ENCODE results near the gene SBK1. TPM values are rescaled to one million over a fixed set of nuclear protein-coding genes. Genes with fewer than 3 reads are reported as not detected.

The SBK1 gene
- total RNA-seq, 1 experiment from 2014 or later: 19.2 TPM

GRCh38 chr16:28265822-28266221 is 26.5 kb upstream of the SBK1 start:
- Histone ChIP-seq H3K9me3 (ENCODE audit: control insufficient read depth in 1 of 2, insufficient read depth in 1 of 2, low read depth in 1 of 2, low read length in 2 of 2) (no peaks in the 10 kb centered on the region), H3K79me2 (ENCODE audit: insufficient read depth, low read length) (no peaks in the 10 kb centered on the region), H2AFZ (ENCODE audit: low read depth, low read length, poor library complexity, severe bottlenecking) (no peak overlapping the region), H3K4me2 (ENCODE audit: low read length) (no peak overlapping the region), H3K9ac (ENCODE audit: low read length) (no peak overlapping the region), H3K9me2 (ENCODE audit: insufficient read depth) (no peaks in the 10 kb centered on the region), H3K27me3 (ENCODE audit: insufficient read depth, low read length) (no peaks in the 10 kb centered on the region), H3K36me3 (ENCODE audit: control insufficient read depth in 1 of 2, insufficient read depth in 2 of 2, low read length in 2 of 2) (no peaks in the 10 kb centered on the region), H3K4me1 (ENCODE audit: control insufficient read depth in 1 of 2, insufficient read depth in 2 of 2, low read length in 2 of 2) (0 out of 4 replicates have a peak, but pooled peaks cover 0 to 8% of the 10 kb centered on the region in 2 experiments), H3K27ac (ENCODE audit: low read depth, low read length) (no peak overlapping the region), H3K4me3 (replicated peaks in 1 of 2; ENCODE audit: low read depth in 1 of 2, low read length in 2 of 2) (no peak overlapping the region), H4K20me1 (ENCODE audit: insufficient read depth) (no peaks in the 10 kb centered on the region)
- DNase-seq (ENCODE audit: low read depth, low spot score) (no peak), ATAC-seq (no peak)
- no TSS peak for BruUV-seq (replicated peaks)
- ChIA-PET RAD21 (ENCODE audit: low non-redundant PET in 1 of 2, low total read pairs in 2 of 2, uncharacterized antibody in 2 of 2, unreplicated experiment in 2 of 2) (no interaction called here), POLR2A (no interaction called here), CTCF (no interaction called here)
- no peak for TF ChIP-seq FOSL1 (IDR thresholded peaks at IDR 0.05; ENCODE audit: low read depth)
- no peak for TF ChIP-seq EZH2 (IDR thresholded peaks at IDR 0.05)
- no peak for TF ChIP-seq CTCF (IDR thresholded peaks at IDR 0.05 in 2 of 3, conservative IDR thresholded peaks at IDR 0.05 in 1 of 3; ENCODE audit: borderline replicate concordance in 1 of 3, insufficient read depth in 1 of 3, low read depth in 2 of 3, low read length in 2 of 3)
- TF ChIP-seq ZBTB33 (IDR thresholded peaks at IDR 0.05; ENCODE audit: extremely low read depth, insufficient replicate concordance, low read length): no peak
- no peak for TF ChIP-seq CBX3 (IDR thresholded peaks at IDR 0.05; ENCODE audit: low read depth)
- TF ChIP-seq YY1 (IDR thresholded peaks at IDR 0.05; ENCODE audit: extremely low read depth, insufficient replicate concordance, low read depth, low read length): no peak
- TF ChIP-seq ZNF274 (IDR thresholded peaks at IDR 0.05; ENCODE audit: low read depth, low read length): no peak
- TF ChIP-seq ZFX (IDR thresholded peaks at IDR 0.05): no peak
- no peak for TF ChIP-seq POLR2A (IDR thresholded peaks at IDR 0.05; ENCODE audit: borderline replicate concordance, extremely low read depth, insufficient read depth, insufficient read length)
- no peak for TF ChIP-seq SP1 (IDR thresholded peaks at IDR 0.05; ENCODE audit: low read depth)
- TF ChIP-seq ELF1 (IDR thresholded peaks at IDR 0.05; ENCODE audit: borderline replicate concordance, low read depth): no peak
- no peak for TF ChIP-seq ATF3 (IDR thresholded peaks at IDR 0.05)
- TF ChIP-seq POLR2AphosphoS5 (IDR thresholded peaks at IDR 0.05; ENCODE audit: low read depth, low read length): no peak
- no peak for TF ChIP-seq TCF7L2 (IDR thresholded peaks at IDR 0.05; ENCODE audit: borderline replicate concordance, extremely low read depth, insufficient read depth, insufficient read length)
- intact Hi-C loops (cut with micrococcal nuclease): no loop called here

All from HCT116 (cell line).